Measurements from ENCODE around the gene ITPKB. TPM values are rescaled to one million over a fixed set of nuclear protein-coding genes. Genes with fewer than 3 reads are reported as not detected.

The ITPKB gene
- total RNA-seq, 1 donor from 2014 or later, result 1.6 TPM

DNA sequence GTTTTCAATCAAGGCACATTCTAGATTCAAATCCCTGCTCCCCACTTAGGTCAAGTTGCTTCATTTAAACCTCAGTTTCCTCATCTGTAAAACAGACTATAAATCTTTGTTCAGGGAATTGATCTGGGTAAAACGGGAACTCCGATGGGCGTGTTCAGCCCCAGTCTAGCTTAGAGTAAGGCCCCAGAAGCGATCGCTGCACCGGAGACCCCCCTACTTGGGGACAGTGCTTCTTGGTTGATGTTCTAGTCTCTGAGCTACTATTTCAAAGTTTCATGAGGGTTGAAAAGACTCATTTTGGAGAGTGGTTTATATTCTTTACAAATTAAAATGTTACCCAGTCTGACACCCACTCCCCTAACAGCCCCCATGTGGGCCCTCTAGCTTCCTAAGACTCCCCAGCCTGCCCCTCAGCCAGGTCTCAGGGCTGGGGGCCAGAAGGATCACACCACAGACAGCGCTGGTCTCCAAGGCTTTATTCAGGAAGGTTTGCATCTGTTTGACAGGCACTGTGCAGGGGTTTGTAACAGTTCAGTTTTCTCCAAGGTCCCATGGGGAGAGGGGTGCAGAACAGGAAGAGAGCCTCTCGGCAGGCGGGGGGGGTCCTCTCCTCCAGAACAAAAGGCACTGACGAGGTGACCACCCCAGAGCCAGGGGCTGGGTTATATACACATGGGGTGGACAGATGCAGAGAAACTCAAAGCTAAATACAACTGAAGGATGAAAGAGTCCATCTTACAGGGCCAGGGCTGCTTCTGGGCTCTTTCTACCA, 107.7 kb downstream of the ITPKB start:
- H3K4me2 ChIP-seq, result no peak overlapping the region
- Mint-ChIP-seq H3K4me1 (peaks cover 27% of the 10 kb centered on the region), H3K4me3 (no peak overlapping the region), H3K9me3 (no peaks in the 10 kb centered on the region), H3K36me3 (peaks cover 2% of the 10 kb centered on the region), H3K27ac (no peak overlapping the region), H3K27me3 (ENCODE audit: insufficient read depth, low read depth) (peaks cover 3% of the 10 kb centered on the region)
- no peak for DNase-seq (ENCODE audit: low spot score)
- no peak overlapping the region for H2AFZ ChIP-seq (replicated peaks)
- H3F3A ChIP-seq (ENCODE audit: low read depth), result no peaks in the 10 kb centered on the region
- H3K36me3 ChIP-seq, result no peaks in the 10 kb centered on the region
- no peak overlapping the region for H3K9ac ChIP-seq
- H3K4me3 ChIP-seq, result no peak overlapping the region
- no peaks in the 10 kb centered on the region for H4K20me1 ChIP-seq (ENCODE audit: low read depth)
- H3K4me1 ChIP-seq, result no peaks in the 10 kb centered on the region
- TF ChIP-seq EZH2 (IDR thresholded peaks at IDR 0.05) (no peak), EZH2phosphoT487 (IDR thresholded peaks at IDR 0.05) (no peak)
- TF ChIP-seq, protein P1, sequence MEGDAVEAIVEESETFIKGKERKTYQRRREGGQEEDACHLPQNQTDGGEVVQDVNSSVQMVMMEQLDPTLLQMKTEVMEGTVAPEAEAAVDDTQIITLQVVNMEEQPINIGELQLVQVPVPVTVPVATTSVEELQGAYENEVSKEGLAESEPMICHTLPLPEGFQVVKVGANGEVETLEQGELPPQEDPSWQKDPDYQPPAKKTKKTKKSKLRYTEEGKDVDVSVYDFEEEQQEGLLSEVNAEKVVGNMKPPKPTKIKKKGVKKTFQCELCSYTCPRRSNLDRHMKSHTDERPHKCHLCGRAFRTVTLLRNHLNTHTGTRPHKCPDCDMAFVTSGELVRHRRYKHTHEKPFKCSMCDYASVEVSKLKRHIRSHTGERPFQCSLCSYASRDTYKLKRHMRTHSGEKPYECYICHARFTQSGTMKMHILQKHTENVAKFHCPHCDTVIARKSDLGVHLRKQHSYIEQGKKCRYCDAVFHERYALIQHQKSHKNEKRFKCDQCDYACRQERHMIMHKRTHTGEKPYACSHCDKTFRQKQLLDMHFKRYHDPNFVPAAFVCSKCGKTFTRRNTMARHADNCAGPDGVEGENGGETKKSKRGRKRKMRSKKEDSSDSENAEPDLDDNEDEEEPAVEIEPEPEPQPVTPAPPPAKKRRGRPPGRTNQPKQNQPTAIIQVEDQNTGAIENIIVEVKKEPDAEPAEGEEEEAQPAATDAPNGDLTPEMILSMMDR (IDR thresholded peaks at IDR 0.05), result no peak
- no peaks in the 10 kb centered on the region for H3K9me3 ChIP-seq (ENCODE audit: low read depth)
- no peaks in the 10 kb centered on the region for H3K79me2 ChIP-seq (ENCODE audit: low read depth)
- peaks cover 9% of the 10 kb centered on the region for H3K27me3 ChIP-seq
- H3K27ac ChIP-seq, result no peak overlapping the region

DNA sequence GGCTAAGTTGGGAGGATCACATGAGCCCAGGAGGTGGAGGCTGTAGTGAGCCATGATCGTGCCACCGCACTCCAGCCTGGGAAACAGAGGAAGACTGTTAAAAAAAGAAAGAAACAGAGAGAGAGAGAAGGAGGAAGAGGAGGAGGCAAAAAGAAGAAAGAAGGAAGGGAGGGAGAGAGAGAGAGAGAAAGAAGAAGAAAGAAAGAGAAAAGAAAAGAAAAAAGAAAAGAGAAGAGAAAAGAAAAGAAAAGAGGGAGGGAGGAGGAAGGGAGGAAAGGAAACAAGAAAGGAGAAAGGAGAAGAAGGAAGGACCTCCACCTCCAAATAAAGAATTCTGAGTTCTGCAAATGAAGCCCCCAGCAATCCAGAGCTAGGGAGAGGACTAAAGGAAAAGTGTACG, 108.5 kb downstream of the ITPKB start:
- Histone ChIP-seq H3K36me3 (no peaks in the 10 kb centered on the region), H3K79me2 (ENCODE audit: low read depth) (no peaks in the 10 kb centered on the region), H3K9ac (no peak overlapping the region), H3K4me2 (no peak overlapping the region), H3K27me3 (peaks cover 17% of the 10 kb centered on the region), H3K9me3 (ENCODE audit: low read depth) (no peaks in the 10 kb centered on the region), H3K4me1 (no peaks in the 10 kb centered on the region), H3K4me3 (no peak overlapping the region), H2AFZ (replicated peaks) (no peak overlapping the region), H3K27ac (no peak overlapping the region), H4K20me1 (ENCODE audit: low read depth) (no peaks in the 10 kb centered on the region), H3F3A (ENCODE audit: low read depth) (no peaks in the 10 kb centered on the region)
- Mint-ChIP-seq H3K27ac (no peak overlapping the region), H3K9me3 (no peaks in the 10 kb centered on the region), H3K36me3 (peaks cover 2% of the 10 kb centered on the region), H3K4me3 (no peak overlapping the region), H3K4me1 (peaks cover 27% of the 10 kb centered on the region), H3K27me3 (ENCODE audit: insufficient read depth, low read depth) (peaks cover 4% of the 10 kb centered on the region)
- TF ChIP-seq EZH2phosphoT487 (IDR thresholded peaks at IDR 0.05) (no peak), EZH2 (IDR thresholded peaks at IDR 0.05) (no peak)
- TF ChIP-seq, protein P1 (IDR thresholded peaks at IDR 0.05), result no peak
- no peak for DNase-seq (ENCODE audit: low spot score)

DNA sequence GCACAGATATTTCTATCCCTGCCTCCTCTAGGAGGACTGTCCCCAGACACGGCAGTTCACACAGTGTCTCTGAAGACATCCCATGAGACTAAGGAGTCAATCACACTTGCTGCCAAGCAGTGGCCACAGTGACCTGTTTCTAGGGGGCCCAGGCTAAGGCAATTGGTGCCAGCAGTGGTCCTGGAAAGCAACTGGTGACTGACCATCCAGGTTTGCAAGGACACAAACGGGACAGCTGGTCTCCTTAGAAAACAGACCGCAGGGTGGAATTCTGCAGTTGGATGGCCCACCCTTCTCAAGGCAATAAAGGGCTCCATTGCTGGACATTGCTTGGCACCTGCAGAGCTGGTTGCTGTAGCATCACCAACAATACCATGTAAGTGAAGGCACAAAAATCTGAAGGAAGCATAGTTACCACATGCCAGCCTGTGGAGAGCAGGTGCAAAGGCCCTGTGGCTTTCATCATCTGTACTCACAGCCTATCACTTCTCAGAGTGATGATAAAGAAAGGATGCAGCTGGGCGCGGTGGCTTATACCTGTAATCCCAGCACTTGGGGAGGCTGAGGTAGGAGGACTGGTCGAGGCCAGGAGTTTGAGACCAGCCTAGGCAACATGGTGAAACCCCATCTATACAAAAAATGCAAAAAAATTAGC, 109.1 kb downstream of the ITPKB start:
- no peak for DNase-seq (ENCODE audit: low spot score)
- H3K4me1 ChIP-seq, result no peaks in the 10 kb centered on the region

More for the DNA sequence above, 109.1 kb downstream of the ITPKB start:
- Mint-ChIP-seq H3K27me3 (ENCODE audit: insufficient read depth, low read depth) (peaks cover 9% of the 10 kb centered on the region), H3K27ac (no peak overlapping the region), H3K36me3 (peaks cover 2% of the 10 kb centered on the region), H3K4me3 (no peak overlapping the region), H3K9me3 (no peaks in the 10 kb centered on the region), H3K4me1 (peaks cover 24% of the 10 kb centered on the region)
- Histone ChIP-seq H3K9ac (no peak overlapping the region), H3K27ac (no peak overlapping the region), H4K20me1 (ENCODE audit: low read depth) (no peaks in the 10 kb centered on the region), H3F3A (ENCODE audit: low read depth) (no peaks in the 10 kb centered on the region), H3K36me3 (no peaks in the 10 kb centered on the region), H3K4me3 (no peak overlapping the region), H3K4me2 (no peak overlapping the region), H2AFZ (replicated peaks) (no peak overlapping the region), H3K27me3 (peaks cover 18% of the 10 kb centered on the region), H3K9me3 (ENCODE audit: low read depth) (no peaks in the 10 kb centered on the region), H3K79me2 (ENCODE audit: low read depth) (no peaks in the 10 kb centered on the region)
- TF ChIP-seq EZH2phosphoT487 (IDR thresholded peaks at IDR 0.05), result no peak
- TF ChIP-seq, protein P1 (IDR thresholded peaks at IDR 0.05), result no peak
- TF ChIP-seq EZH2 (IDR thresholded peaks at IDR 0.05), result no peak
